GM06990 (cell line): Measurements from ENCODE around the gene POMGNT1.

Source experiments
- DNase-seq: peaks from one replicate; pipeline ENCODE4 v3.0.0-alpha.2; 2011; ENCODE audit not compliant: insufficient read length; ENCODE audit errors: extremely low read depth
- H3K27me3 ChIP-seq: replicated peaks from 2 replicates; pipeline ENCODE4 v1.6.0; 2011; ENCODE audit warnings: low read length; ENCODE audit not compliant: control insufficient read depth, insufficient read depth
- H3K36me3 ChIP-seq: 2 replicates; pipeline ENCODE4 v1.5.1; 2011; ENCODE audit warnings: low read length; ENCODE audit not compliant: control insufficient read depth, insufficient read depth
- H3K4me3 ChIP-seq: replicated peaks from 2 replicates; pipeline ENCODE4 v1.5.1; 2011; ENCODE audit warnings: low read depth, mild to moderate bottlenecking, control low read depth, low read length
- CTCF ChIP-seq: IDR thresholded peaks from 2 replicates; pipeline ENCODE4 v1.5.1; 2011; ENCODE audit warnings: low read length, control low read depth, mild to moderate bottlenecking, inconsistent platforms; ENCODE audit not compliant: insufficient read depth, poor library complexity, severe bottlenecking

Gene POMGNT1

GRCh38 chr1:46188295-46189030 lies 9.8 kb downstream of the POMGNT1 start:
- no peak for DNase-seq
- Histone ChIP-seq H3K36me3 (peaks cover 16% of the 10 kb centered on the region), H3K4me3 (no peak overlapping the region), H3K27me3 (no peaks in the 10 kb centered on the region)
- no peak for TF ChIP-seq CTCF

GRCh38 chr1:46187106-46187869 lies 10.9 kb downstream of the POMGNT1 start:
- no peak for DNase-seq
- H3K27me3 ChIP-seq, result no peaks in the 10 kb centered on the region
- H3K36me3 ChIP-seq, result peaks cover 11% of the 10 kb centered on the region
- no peak overlapping the region for H3K4me3 ChIP-seq
- TF ChIP-seq CTCF, result no peak

GRCh38 chr1:46186076-46186475 lies 12.2 kb downstream of the POMGNT1 start:
- no peak for DNase-seq

GRCh38 chr1:46184920-46185658 lies 13.1 kb downstream of the POMGNT1 start:
- H3K27me3 ChIP-seq, result no peaks in the 10 kb centered on the region
- no peak for DNase-seq
- H3K36me3 ChIP-seq, result peaks cover 8% of the 10 kb centered on the region
- no peak for TF ChIP-seq CTCF
- H3K4me3 ChIP-seq, result no peak overlapping the region

More at GRCh38 chr1:46186076-46186475, 12.2 kb downstream of the POMGNT1 start:
- no peaks in the 10 kb centered on the region for H3K27me3 ChIP-seq
- H3K36me3 ChIP-seq, result peaks cover 9% of the 10 kb centered on the region
- no peak overlapping the region for H3K4me3 ChIP-seq
- TF ChIP-seq CTCF, result no peak

GRCh38 chr1:46183926-46184557 lies 14.2 kb downstream of the POMGNT1 start:
- Histone ChIP-seq H3K36me3 (peaks cover 8% of the 10 kb centered on the region), H3K4me3 (no peak overlapping the region), H3K27me3 (no peaks in the 10 kb centered on the region)
- DNase-seq, result no peak
- TF ChIP-seq CTCF, result no peak
